T-helper 2 cell treated with Interferon-gamma antibody and Interleukin-4, amounts not matched to agents 100 ng/mL and 5 ng/mL, for 36 hours (primary cell): ENCODE measurements around the gene APBB2. TPM values are rescaled to one million over a fixed set of nuclear protein-coding genes. Genes with fewer than 3 reads are reported as not detected.
"Not testable (repeated sequence)": the region's sequence is repeated elsewhere in the genome, so short reads cannot be mapped to it uniquely, and the experiment has no call there.

Experiments
- intact Hi-C: fragments of 100-400 bp; cut with micrococcal nuclease; formaldehyde crosslinking; loops from one replicate; pipeline ENCODE4 v1.15.1; 2023
- total RNA-seq: library from RNA; stranded (reverse); gene quantifications from 2 replicates; pipeline ENCODE4 v1.2.3, GENCODE V29; 2022

Gene APBB2
- total RNA-seq, 1 donor from 2014 or later = 0.45 TPM

DNA sequence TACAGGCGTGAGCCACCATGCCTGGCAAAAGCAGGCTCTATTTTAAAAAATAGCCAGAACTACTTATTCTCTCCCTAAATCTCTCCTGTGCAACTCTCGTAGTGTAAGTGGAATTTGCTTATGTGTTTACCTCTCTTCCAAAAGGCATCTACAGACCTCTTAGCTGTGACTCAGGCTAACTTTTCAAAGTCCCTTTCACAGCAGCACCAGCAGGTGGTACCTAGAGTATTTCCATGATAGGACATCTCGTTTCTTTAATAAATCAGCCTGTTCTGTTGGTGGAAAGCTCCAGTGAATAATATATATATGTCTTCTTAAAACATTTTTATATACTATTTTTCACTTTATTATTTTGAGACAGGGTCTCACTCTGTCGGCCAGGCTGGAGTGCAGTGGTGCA, 375.6 kb downstream of the APBB2 start:
- intact Hi-C loops = no loop called here

DNA sequence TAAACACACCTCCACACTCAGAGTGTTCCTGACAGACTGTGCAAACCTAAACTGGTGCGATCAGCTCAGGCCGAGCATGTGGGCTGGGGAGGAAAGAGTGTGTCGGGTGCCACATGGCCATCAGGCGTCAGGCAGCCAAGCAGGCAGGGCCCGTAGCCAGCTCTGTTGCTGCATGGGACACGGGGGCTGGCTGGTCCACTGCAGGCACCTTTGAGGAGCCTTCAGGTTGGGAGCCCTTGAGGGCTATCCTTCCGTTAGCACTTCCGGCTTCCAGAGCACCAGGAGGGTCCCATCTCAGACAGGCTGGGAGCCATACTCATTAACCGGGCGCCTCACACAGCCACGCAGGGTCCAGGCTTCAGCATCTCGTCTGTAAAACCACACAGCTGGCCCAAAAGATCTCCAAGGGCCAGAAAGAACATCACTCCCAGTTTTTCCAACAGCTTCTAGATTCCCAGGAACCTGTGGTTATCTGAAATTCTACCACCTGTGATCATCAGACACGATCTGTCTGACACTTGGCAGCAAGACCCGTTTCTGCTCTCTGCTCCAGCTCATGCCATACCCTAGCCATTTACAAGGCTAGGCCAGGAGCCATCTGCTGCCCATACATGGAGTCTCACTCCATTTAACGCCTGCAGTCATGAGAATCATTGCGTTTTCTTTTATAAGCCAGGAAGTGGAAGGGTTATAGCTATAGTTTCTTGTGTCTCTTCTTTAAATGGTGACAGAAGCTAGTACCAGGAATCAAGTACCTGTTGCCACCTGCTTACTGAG, 377.1 kb downstream of the APBB2 start:
- intact Hi-C loops = no loop called here

DNA sequence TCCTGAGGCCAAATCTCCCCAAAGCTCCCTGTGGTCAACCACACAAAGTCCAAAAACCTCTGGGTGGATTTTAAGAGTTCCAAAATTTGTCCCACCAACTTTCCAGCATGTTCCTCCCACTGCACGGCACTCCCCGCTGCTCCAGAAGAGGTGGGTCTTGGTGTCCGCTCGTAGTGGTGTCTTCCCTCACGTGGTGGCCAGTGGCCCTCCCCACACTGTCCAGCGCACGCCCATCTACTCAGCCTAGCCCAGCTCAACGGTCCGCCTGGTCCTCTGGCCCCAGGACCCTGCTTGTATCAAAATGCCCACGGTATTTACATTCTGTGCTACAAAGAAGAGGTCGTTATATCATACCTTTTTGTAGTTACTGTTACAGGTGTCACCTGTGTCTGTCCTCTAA, 381.1 kb downstream of the APBB2 start:
- intact Hi-C loops = no loop called here

DNA sequence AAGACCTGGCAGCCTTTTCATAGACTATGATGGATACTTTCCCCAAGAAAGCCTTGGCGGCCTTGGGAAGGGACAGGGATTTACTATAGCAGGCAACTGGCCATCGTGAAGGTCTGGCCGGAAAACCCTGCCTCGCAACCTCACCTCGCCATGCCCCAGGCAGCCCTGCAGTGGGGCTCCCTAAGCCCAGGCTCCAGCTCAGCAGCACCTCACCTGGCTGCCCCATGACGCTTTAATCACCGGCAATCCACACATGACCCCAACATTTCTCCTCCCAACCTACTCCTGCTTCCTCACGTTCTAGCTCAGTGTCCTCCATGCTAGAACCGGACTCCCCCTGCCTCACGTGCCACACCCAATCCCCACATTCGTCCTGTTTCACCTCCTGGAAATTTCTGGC, 382.2 kb downstream of the APBB2 start:
- intact Hi-C loops = no loop called here

DNA sequence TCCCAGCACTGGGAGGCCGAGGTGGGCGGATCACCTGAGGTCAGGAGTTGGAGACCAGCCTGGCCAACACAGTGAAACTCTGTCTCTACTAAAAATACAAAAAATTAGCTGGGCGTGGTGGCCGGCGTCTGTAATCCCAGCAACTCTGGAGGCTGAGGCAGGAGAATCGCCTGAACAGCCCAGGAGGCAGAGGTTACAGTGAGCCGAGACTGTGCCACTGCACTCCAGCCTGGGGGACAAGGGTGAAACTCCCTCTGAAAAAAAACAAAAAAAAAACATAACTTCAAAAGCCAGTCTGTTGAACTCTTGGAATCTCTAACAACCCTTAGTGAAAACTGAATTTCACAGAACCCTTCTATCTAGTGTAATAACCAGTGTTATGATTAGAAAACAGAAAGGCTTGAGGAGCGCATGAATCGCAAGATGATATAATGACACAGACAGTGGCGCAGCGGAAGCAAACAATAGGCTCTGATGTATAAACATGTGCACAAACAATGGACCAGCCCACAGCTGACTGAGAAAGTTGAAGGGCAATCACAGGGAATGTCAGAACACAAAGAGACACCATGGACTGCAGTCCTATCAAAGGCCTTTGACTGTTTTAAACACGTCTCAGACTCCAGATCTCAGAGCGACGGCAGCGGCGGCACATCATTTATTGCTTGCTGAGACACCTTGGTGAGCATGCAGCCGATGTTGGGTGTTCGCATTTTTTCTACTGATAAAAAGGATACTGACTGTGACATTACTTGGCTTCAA, 383.0 kb downstream of the APBB2 start:
- intact Hi-C loops = no loop called here

DNA sequence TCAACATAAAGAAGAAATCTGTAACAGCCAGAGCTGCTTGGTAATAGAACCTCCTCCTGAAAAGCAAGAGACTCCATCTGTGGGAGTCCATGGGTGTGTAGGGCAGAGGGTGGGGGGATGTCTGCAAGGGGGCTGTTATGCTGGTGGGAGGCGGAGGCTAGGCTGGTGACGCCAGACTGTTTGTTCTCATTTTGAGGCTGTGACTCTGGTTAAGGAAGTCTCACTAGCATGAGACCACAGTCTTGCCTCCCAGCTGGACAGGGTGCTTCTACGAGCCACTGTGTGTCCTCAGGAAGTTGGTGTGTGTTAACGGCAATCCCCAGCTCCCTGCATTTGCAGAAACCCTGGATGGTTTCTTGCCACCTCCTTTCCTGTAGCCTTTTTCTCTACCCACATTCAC, 384.8 kb downstream of the APBB2 start:
- intact Hi-C loops = no loop called here

DNA sequence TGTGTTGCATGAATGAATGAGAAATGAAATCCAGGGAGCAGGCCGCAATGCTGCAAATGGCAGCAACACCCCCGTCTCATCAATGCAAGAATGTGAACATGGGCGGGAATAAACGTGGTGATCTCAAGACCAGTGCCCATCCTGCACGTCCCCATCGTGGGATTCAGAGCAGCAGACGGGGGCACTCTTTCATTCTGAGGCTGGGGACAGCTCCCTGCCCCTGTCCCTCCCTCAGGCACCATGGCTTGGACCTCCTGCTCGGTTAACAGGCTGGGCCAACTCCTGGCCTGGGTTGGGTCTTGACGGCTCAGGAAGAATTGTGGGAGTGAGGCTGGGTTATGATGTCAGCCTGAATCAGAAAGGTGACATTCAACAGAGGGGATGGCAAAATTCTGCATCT, 385.7 kb downstream of the APBB2 start:
- intact Hi-C loops = no loop called here

DNA sequence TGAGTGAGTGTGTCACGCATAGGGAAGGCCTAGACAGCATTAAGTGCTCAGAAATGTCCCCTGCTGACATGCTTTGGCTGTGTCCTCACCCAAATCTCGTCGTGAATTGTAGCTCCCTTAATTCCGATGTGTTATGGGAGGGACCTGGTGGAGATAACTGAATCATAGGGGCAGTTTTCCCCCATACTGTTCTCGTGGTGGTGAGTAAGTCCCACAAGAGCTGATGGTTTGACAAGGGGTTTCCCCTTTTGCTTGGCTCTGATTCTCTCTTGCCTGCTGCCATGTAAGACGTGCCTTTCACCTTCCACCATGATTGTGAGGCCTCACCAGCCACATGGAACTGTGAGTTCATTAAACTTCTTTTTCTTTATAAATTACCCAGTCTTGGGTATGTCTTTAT, 386.6 kb downstream of the APBB2 start:
- intact Hi-C loops = no loop called here

DNA sequence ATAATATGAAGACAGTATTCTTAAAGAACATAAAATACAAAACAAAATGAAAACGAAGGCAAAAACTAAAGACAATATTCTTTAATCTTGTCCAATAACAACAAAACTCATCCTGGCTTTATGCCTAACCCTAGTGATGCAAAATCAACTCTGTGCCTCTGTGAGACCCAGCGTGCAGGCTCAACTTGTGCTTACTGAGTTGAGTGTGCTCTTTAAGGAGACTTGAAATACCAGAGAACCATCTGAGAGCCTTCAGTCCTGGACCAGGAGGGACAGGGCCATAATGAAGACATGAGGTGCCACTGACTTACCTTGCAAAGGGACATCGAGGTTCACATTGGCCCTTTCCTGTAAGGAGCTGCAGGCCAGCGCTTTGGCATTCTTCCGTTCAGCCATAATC, 387.5 kb downstream of the APBB2 start:
- intact Hi-C loops = no loop called here

DNA sequence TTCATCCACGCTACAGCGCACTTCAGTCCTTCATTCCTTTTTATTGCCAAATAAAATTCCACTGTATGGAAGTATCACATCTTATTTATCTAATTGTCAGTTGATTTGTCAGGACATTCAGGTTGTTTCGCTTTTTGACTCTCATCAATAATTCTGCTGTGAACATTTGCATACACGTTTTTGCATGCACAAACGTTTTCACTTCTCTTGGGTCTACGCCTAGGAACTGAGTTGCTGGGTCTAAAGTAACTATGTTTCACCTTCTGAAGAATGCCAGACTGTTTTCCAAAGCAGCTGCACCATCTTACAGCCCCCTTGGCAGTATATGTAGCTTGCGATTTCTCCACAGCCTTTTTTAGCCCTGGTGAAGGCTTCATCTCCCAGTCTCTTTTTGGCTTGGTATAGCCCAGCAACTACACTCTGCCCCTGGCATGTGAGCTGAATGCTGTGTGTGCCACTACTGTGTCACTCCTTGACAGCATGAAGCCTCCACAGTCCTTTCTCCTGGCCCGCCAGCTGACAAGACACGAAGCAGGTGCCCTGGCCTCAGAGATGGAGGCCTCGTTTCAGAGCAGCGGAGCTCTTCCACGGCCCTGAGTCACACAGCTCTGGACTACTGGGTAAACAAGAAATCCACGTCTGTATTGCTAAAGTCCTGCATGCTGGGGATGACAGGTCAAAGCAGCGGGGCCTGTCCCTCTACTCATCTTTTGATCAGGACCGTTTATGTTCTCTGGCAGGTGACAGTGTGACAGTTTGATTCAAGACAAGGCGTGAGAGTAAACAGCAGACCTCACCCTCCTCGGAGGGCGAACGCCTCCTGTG, 389.1 kb downstream of the APBB2 start:
- intact Hi-C loops = no loop called here

DNA sequence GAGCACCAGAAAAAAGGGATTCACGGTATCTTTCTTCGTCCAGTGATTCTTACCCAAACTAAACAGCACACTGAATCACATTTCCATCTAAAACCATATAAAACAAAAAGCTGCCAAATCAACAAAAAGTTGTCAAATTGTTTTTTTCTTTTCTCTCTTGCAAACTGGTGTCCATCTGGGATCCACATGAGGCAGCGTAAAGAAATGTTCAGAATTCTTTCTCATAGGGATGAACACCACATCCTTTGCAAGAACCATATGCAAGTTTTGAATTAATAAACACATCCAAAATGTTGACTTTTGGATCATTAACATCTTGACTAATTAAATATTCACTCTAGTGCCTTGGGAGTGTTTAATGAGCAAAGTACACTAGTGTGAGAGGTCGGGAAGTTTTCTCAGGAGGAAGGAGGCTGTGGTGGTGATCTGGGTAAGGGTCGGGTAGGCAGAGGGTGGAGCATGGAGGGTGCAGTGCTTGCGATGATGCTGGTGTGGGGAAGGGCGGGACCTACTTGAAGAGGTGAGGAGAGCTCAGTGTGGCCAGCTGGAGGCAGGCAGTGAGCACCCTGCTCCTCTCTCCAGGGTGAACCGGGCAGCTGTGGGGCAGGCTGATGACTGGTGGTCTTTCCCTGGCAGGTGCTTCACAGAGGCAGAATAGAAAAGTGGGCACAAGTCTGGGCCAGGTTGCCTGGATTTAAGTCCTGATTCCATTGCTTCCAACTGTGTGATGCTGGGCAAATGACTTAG, 391.7 kb downstream of the APBB2 start:
- intact Hi-C loops = no loop called here

DNA sequence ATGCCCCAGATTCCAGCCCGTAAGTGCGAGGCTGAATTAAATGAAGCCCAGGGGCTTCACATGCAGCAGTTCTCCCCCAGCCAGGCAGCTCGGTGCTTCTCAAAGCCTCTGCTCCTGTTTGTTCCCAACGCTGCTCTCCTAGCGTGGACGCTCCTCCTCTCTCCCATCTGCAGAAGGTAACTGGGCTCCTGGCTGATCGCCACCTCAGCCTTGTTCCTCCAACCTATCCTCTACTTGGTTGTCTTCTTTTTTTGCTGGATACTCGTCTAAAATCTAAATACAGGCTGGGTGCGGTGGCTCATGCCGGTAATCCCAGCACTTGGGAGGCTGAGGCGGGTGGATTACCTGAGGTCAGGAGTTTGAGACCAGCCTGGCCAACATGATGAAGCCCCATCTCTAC, 394.2 kb downstream of the APBB2 start:
- intact Hi-C loops = no loop called here

DNA sequence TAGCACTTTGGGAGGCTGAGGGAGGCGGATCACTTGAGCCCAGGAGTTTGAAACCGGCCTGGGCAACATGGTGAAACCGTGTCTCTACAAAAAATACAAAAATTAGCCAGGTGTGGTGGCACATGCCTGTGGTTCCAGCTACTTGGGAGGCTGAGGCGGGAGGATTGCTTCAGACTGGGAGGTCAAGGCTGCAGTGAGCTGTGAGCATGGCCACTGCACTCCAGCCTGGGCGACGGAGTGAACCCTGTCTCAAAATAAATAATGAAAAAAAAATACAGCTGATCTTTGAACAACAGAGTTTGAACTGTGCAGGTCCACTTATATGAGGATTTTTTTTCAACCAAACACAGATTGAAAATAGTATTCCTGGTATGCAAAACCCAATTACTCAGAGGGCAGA, 397.2 kb downstream of the APBB2 start:
- intact Hi-C loops = not testable (repeated sequence)

DNA sequence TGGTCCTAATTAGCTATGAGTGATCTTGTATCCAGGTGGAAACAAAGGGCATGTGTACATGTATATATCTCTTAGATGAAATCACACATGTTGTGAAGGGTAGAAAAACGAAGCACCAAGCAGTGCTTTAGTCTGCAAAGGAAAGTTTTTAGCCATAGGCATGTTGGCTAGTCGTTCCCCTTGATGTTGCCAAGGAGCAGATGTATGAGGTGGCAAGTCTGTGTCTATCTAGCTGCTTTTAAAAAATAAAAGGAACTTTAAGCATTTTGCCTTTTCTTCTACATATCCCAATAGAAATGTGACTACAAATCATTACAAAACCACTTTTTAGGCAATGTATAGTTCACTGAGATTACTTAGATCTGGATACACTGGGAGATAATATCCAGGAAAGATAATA, 401.5 kb downstream of the APBB2 start:
- intact Hi-C loops = no loop called here

DNA sequence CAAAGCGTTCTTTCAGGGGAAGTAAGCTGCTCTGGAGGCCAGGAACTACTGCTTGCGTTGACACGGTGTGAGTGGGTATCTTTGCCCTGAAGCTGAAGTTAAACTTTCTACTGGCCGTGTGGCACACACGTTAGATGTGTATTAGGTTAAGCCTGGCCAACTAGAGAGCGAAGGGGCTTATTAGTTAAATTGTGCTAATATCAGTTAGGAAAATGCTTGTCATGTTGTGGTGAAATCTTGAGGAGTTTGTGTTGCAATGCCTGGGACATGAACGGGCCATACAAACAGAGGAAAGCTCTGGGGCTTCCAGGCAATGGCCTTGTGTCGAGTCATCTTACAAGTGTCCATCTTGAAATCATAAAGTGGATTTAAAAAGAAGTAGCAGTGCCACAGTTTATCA, 402.0 kb downstream of the APBB2 start:
- intact Hi-C loops = no loop called here

DNA sequence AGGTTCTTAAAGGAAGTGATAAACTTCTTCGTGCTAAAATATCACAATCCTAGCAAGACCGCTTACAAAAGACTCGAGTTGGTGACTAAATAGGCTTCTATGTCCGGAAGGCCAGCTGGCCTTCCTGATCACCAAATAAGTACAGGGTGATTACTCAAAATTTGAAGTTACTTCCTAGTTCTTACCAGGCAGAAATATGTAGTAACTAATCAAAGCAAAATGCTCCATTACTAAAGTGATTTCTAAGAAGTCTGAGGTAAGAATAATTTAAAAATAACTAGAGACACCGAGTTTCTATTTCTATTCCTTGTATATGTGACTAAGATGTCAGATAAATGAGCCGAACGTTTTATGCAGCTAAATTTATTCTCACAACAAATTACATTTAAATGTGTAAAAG, 402.4 kb downstream of the APBB2 start:
- intact Hi-C loops = no loop called here

DNA sequence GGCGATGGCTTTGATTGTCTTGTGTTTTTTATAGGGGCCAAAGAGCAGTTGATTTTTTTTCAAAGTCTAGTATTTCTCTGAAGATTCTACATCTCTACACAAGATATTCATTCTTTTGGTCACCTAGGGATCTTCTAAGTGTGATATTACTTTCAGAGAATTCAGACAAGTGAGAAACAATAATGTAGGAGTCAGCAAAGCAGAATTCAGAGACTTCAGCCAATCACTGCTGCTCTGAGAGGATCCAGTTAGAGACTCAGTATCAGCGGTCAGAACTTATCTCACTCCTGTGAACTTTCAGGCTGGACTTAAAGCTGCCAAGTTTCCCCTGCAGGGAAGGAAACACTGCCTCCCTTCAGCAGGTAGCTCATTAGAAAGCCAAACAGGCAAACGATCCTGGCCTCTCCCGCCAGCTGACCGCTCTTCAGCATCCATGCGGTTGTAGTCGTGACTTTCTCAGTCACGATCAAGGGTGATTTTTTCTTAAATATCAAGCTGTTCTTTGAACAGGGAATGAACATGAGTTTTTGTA, 405.4 kb downstream of the APBB2 start:
- intact Hi-C loops = no loop called here

DNA sequence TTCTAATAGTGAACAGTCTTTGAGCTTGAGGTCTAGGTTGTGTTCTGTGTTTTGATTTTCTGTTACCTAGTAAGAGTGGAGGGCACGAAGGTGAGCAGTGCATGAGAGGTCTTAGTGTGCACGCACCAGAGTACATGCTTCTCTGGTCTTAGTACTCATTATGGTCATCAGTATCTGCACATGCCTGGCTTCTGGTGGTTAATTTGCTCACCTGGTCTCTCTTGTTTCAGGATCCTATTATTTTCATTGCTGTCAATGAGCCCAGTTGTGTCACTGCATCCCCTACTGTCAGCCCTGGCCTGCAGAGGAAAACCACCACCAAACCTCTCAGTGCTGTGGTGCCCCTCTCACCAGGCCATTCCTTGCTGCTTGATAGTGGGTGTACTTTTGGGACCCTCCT, 409.7 kb downstream of the APBB2 start:
- intact Hi-C loops = no loop called here

DNA sequence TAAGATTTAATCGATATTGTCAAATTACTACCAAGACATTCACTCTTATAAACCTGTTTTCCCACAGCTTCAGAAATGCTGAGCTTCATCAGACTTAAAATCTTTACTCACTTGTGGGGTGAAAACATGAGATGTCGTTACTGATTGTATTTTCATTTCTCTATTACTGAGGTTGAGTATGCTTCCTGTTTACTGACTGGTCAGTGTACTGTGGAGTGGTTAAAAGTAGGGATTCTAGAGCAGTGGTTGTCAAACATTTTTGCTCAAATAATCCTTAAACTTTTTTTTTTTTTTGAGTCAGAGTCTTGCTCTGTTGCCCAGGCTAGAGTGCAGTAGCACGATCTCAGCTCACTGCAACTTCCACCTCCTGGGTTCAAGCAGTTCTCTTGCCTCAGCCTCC, 414.3 kb downstream of the APBB2 start:
- intact Hi-C loops = no loop called here

DNA sequence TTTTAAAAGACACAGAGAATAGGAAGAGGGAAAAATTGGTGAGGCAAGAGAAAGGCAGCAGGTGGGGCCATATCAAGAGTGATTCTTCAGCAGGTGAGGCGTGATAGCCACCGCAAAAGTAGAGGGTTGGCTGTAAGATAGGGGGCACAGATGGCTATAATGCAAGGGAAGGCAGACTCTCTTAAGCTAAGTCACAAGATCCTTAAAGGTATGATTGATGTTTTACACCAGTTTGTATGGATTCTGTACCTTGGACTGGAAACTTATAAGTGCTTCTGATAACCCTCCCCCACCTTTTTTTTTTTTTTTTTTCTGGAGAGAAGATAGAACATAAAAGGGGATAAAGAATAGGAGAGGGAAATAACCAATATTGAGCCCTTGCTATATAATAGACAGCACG, 424.6 kb downstream of the APBB2 start:
- intact Hi-C loops = no loop called here

DNA sequence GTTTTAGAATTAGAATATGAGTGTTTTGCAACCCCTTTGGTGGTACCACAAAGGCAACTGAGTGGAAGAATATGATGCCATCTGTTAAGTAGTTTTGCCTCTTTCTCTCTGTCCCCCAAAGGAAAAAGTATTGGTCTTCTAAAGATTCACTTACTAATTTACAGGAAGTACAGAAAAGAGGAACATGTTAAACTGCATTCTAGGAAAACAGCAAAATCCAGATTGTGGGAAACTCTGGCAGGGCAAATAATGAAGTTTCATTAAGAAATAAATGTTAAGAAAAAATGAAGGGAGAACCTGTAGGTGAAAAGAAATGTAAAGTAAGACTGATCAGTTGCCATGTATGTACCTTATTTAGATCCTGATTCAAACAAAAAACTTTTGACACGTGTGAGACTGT, 425.3 kb downstream of the APBB2 start:
- intact Hi-C loops = no loop called here
